ENCODE measurements around the gene COL3A1. TPM values are rescaled to one million over a fixed set of nuclear protein-coding genes. Genes with fewer than 3 reads are reported as not detected.
A peak's percentile ranks its signal among the peaks of the same experiment; 100 is the strongest.

Gene COL3A1
- total RNA-seq, 1 donor from 2014 or later = 1,124 TPM

GRCh38 chr2:188993247-188993646, 19.1 kb downstream of the COL3A1 start:
- peaks cover 13% of the 10 kb centered on the region for H3K36me3 Mint-ChIP-seq
- TF ChIP-seq CTCF (conservative IDR thresholded peaks at IDR 0.05) = no peak
- no peaks in the 10 kb centered on the region for H3K4me1 Mint-ChIP-seq (ENCODE audit: unreplicated experiment)
- DNase-seq (ENCODE audit: extremely low spot score, unreplicated experiment) = no peak
- no peaks in the 10 kb centered on the region for H3K27me3 Mint-ChIP-seq
- no peaks in the 10 kb centered on the region for H3K9me3 Mint-ChIP-seq
- no peak overlapping the region for H3K27ac Mint-ChIP-seq
- H3K4me3 Mint-ChIP-seq = no peak overlapping the region

DNA sequence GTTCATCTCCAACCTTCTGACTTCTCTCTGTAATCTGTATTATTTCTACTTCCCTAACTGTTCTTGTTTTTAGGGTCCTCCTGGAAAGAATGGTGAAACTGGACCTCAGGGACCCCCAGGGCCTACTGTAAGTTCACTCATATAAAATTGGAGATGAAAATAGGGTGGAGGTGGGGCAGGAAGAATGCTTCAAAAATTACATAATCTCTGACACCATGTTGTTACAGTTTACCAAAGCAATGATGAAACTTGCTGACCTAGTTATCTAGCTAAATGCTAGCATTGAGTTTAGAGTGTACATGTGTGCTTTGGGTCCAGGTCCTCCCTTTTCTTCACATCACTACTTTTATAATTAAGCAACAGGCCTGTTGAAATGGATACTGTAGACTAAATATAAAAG, 23.1 kb downstream of the COL3A1 start:
- no peaks in the 10 kb centered on the region for H3K27me3 Mint-ChIP-seq
- no peaks in the 10 kb centered on the region for H3K9me3 Mint-ChIP-seq
- peaks cover 15% of the 10 kb centered on the region for H3K36me3 Mint-ChIP-seq
- no peak for TF ChIP-seq CTCF (conservative IDR thresholded peaks at IDR 0.05)
- no peak overlapping the region for H3K4me3 Mint-ChIP-seq
- no peak for DNase-seq (ENCODE audit: extremely low spot score, unreplicated experiment)
- no peak overlapping the region for H3K27ac Mint-ChIP-seq
- H3K4me1 Mint-ChIP-seq (ENCODE audit: unreplicated experiment) = no peaks in the 10 kb centered on the region

- Mint-ChIP-seq H3K9me3 (no peaks in the 10 kb centered on the region), H3K36me3 (peaks cover 17% of the 10 kb centered on the region), H3K27me3 (no peaks in the 10 kb centered on the region), H3K4me1 (ENCODE audit: unreplicated experiment) (no peaks in the 10 kb centered on the region), H3K4me3 (no peak overlapping the region), H3K27ac (peak overlapping the region; percentile 3)
- no peak for DNase-seq (ENCODE audit: extremely low spot score, unreplicated experiment)
- no peak for TF ChIP-seq CTCF (conservative IDR thresholded peaks at IDR 0.05)
These were observed 26.0 kb downstream of the COL3A1 start for GRCh38 chr2:189000221-189000620.

DNA sequence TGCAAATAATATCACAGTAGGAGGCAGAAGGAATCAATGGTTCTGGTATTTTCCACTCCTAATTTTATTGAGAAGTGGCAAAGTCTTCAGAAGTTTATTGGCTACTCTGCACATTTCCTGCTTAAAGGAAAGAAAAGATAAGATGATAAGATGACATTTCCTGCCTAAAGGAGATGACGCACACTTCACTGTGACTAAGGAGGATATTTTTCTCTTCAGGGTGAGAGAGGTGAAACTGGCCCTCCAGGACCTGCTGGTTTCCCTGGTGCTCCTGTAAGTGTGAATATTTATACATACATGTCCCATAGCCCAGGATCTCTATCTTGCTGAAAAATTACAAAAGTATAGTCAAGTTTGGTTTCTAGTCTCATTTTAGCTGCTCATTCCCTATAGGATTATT, 27.9 kb downstream of the COL3A1 start:
- H3K27ac Mint-ChIP-seq = no peak overlapping the region
- no peak for DNase-seq (ENCODE audit: extremely low spot score, unreplicated experiment)
- peaks cover 23% of the 10 kb centered on the region for H3K36me3 Mint-ChIP-seq

GRCh38 chr2:189008555-189009262, 34.5 kb downstream of the COL3A1 start:
- Mint-ChIP-seq H3K9me3 (no peaks in the 10 kb centered on the region), H3K4me1 (ENCODE audit: unreplicated experiment) (peaks cover 3% of the 10 kb centered on the region), H3K36me3 (peaks cover 34% of the 10 kb centered on the region), H3K4me3 (no peak overlapping the region), H3K27ac (no peak overlapping the region), H3K27me3 (no peaks in the 10 kb centered on the region)
- DNase-seq (ENCODE audit: extremely low spot score, unreplicated experiment) = no peak
- TF ChIP-seq CTCF (conservative IDR thresholded peaks at IDR 0.05) = no peak

More for the DNA sequence above, 27.9 kb downstream of the COL3A1 start:
- no peaks in the 10 kb centered on the region for H3K9me3 Mint-ChIP-seq
- no peaks in the 10 kb centered on the region for H3K4me1 Mint-ChIP-seq (ENCODE audit: unreplicated experiment)
- H3K4me3 Mint-ChIP-seq = no peak overlapping the region
- no peaks in the 10 kb centered on the region for H3K27me3 Mint-ChIP-seq
- TF ChIP-seq CTCF (conservative IDR thresholded peaks at IDR 0.05) = no peak

Measured in type B pancreatic cell (in vitro differentiated cells).